ENCODE results near the gene ZNF503.

Gene ZNF503

GRCh38 chr10:75401569-75402485, at the start of gene ZNF503:
Gene ZNF503 (minus strand): TSS chr10:75401764. CDS start chr10:75401419, 345 bp downstream.
- DNase-seq: peak; percentile 60 to 98 (median 93)

- DNase-seq: no peak
These were observed 49.4 kb upstream of the ZNF503 start for GRCh38 chr10:75450644-75451640.

- no peak for DNase-seq
These were observed 48.5 kb upstream of the ZNF503 start for GRCh38 chr10:75450075-75450445.

- no peak for DNase-seq
These were observed 48.0 kb upstream of the ZNF503 start for GRCh38 chr10:75449382-75450074.

GRCh38 chr10:75448166-75448565, 46.6 kb upstream of the ZNF503 start:
- DNase-seq: no peak

GRCh38 chr10:75446508-75446907, 44.9 kb upstream of the ZNF503 start:
- DNase-seq: no peak

GRCh38 chr10:75444781-75445386, 43.3 kb upstream of the ZNF503 start:
- no peak for DNase-seq

GRCh38 chr10:75443362-75443761, 41.8 kb upstream of the ZNF503 start:
- DNase-seq: no peak

GRCh38 chr10:75441682-75442081, 40.1 kb upstream of the ZNF503 start:
- no peak for DNase-seq

GRCh38 chr10:75441196-75441595, 39.6 kb upstream of the ZNF503 start:
- DNase-seq: no peak

- DNase-seq: no peak
These were observed 38.8 kb upstream of the ZNF503 start for GRCh38 chr10:75440271-75440793.

GRCh38 chr10:75439811-75440210, 38.2 kb upstream of the ZNF503 start:
- no peak for DNase-seq

GRCh38 chr10:75438275-75438674, 36.7 kb upstream of the ZNF503 start:
- no peak for DNase-seq

GRCh38 chr10:75437693-75438092, 36.1 kb upstream of the ZNF503 start:
- DNase-seq: no peak

- no peak for DNase-seq
These were observed 35.3 kb upstream of the ZNF503 start for GRCh38 chr10:75436896-75437295.

GRCh38 chr10:75435291-75435690, 33.7 kb upstream of the ZNF503 start:
- no peak for DNase-seq

GRCh38 chr10:75434291-75434690, 32.7 kb upstream of the ZNF503 start:
- DNase-seq: no peak

GRCh38 chr10:75433216-75433615, 31.7 kb upstream of the ZNF503 start:
- DNase-seq: no peak

- no peak for DNase-seq
These were observed 31.2 kb upstream of the ZNF503 start for GRCh38 chr10:75432763-75433162.

GRCh38 chr10:75432176-75432575, 30.6 kb upstream of the ZNF503 start:
- no peak for DNase-seq
